D721Med (cell line): ENCODE measurements around the gene TNS4.

ENCODE experiments used
- DNase-seq: peaks from one replicate; pipeline ENCODE4 v3.0.0; 2011; ENCODE audit warnings: low spot score; ENCODE audit not compliant: insufficient read length
- FAIRE-seq: peaks from 2 replicates; lab custom pipeline; 2011; peaks lifted over from hg19 to GRCh38; lab: Jason Lieb, UNC
- TF ChIP-seq, protein P1 (sequence below): IDR thresholded peaks from 2 replicates; pipeline ENCODE4 v1.5.1; 2012; ENCODE audit warnings: mild to moderate bottlenecking, control low read depth; ENCODE audit not compliant: insufficient read depth; ENCODE audit errors: missing control alignments

The TNS4 gene

DNA sequence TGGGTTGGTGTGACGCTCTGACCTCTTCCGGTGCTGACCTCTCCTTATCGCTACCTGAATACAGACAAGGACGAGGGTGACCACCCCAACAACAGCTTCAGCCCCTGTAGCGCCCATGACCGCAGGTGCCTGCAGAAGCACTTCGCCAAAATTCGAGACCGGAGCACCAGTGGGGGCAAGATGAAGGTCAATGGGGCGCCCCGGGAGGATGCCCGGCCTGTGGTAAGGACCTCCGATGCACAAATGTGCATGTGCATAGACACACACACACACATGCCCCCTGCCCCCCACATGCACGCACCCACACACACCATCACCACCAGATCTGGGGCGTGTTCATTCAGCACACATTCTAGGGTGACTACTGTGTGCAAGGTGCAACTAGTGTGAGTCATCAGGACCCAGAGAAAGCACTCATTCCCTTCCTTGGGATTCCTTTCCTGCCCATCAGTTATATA lies 48.5 kb downstream of the TNS4 start:
- FAIRE-seq (no peak), DNase-seq (no peak)
- TF ChIP-seq, protein P1, sequence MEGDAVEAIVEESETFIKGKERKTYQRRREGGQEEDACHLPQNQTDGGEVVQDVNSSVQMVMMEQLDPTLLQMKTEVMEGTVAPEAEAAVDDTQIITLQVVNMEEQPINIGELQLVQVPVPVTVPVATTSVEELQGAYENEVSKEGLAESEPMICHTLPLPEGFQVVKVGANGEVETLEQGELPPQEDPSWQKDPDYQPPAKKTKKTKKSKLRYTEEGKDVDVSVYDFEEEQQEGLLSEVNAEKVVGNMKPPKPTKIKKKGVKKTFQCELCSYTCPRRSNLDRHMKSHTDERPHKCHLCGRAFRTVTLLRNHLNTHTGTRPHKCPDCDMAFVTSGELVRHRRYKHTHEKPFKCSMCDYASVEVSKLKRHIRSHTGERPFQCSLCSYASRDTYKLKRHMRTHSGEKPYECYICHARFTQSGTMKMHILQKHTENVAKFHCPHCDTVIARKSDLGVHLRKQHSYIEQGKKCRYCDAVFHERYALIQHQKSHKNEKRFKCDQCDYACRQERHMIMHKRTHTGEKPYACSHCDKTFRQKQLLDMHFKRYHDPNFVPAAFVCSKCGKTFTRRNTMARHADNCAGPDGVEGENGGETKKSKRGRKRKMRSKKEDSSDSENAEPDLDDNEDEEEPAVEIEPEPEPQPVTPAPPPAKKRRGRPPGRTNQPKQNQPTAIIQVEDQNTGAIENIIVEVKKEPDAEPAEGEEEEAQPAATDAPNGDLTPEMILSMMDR = no peak

DNA sequence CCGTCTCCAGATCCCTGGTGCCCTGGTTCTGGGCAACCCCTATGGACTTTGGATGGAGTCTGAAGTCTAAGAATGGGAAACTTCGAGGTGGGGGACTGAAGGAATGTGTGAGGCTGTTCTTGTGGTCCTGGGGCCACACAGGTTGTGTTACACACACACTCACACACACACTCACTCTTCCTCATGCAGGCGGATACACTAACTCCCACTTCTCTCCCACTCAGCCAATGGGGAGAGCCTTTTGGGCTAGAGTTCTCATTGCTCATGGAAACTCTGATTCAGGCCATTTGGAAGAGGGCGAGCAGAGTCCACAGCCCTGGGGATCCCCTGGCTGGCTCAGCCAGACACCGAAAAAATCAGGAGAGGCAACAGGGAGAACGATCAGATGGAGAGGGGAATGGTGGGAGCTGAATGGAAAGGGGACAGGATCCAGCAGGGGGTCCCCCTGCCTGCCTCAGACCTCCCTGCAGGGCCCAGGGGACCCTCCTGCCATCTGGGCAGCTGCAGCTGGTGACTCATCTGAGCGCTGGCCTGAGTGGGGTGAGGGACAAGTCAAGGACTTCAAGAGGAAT lies 49.1 kb downstream of the TNS4 start:
- no peak for DNase-seq
- no peak for FAIRE-seq
- TF ChIP-seq, protein P1 = no peak

DNA sequence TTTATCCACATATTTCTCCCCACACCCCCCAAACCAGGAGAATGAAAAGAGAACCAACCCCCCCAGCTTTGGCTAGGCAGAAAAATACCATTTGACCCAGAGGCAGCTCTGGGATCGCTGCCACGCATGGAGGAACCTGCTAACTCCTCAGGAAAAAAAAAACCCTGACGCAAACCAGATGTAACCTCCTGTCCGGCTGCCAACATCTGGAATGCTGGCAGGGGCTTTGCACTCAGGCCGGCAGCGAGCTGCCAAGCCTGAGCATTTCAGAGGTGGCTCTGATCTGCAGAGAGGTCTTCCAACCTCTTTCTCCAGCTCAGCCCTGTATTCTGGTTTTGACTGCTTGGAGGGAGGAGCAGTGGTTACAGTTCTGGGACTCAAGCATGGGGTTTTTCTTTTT lies 50.0 kb downstream of the TNS4 start:
- no peak for FAIRE-seq
- DNase-seq = no peak
- TF ChIP-seq, protein P1 = no peak

DNA sequence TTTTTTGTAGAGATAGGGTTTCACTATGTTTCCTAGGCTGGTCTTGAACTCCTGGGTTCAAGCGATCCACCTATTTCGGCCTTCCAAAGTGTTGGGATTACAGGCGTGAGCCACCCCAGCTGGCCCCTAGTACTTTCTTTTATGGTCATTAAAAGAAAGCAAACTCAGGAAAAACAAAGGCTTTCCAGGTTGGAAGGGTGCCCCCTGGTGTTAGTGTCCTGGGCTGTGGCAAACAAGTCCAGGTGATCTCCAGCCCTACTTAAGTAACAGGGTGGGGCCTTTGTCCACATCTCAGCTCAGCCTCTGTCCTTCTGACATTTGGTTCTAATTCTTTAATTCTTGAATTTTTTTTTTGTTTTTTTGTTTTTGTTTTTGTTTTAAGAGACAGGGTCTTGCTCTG lies 51.2 kb downstream of the TNS4 start:
- FAIRE-seq (no peak), DNase-seq (no peak)
- TF ChIP-seq, protein P1 = peak; percentile 43

DNA sequence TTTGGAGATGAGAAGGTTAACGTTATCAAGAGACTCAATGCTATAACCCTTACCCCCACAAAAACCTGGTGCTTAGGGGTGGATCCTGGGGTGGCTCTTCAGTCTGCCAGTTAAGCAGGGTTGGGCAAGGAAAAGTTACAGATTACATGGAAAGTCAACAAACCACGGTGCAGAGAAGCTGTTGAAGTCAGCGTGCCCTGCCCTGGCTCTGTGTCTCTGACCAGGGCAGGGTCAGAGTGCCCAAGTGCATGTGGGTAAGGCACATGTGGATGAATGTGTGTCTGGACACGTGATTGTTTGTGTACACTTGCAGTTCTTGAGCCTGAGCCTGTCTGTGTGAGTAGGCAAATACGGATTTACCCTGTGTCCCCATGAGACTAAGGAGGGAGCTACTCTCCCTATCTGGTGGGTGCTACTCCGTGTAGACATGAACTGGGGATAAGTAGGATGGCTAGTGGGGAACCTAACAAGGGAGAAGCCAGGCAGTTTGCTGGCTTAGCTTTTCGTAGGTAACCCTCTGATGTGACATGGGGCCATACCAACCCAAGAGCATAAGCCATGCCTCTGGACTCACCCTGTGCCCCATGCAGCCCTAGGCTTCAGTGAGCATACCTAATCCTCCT lies 52.7 kb downstream of the TNS4 start:
- FAIRE-seq = no peak
- no peak for DNase-seq
- TF ChIP-seq, protein P1 = no peak

DNA sequence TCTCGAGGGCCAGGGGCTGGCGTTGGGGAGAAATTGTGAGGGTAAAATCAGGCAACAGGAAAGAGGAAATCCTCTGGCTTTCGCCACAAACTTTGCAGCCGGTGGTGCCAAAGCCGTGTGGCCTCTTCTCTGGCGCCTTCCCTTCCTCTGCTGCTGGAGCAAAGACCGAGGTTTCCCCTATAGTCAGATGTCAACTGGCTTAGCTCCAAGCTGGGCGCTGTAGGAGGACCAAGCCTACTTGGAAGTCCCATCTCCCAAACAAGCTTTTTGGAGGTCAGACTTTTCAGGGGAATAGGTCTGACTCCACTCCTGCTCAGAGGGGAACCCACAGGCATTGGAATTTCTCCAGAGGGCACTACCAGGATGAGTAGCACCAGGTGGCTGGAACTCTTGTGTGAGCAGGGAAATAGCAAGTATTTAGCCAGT lies 53.2 kb downstream of the TNS4 start:
- FAIRE-seq = no peak
- TF ChIP-seq, protein P1 = no peak
- no peak for DNase-seq

DNA sequence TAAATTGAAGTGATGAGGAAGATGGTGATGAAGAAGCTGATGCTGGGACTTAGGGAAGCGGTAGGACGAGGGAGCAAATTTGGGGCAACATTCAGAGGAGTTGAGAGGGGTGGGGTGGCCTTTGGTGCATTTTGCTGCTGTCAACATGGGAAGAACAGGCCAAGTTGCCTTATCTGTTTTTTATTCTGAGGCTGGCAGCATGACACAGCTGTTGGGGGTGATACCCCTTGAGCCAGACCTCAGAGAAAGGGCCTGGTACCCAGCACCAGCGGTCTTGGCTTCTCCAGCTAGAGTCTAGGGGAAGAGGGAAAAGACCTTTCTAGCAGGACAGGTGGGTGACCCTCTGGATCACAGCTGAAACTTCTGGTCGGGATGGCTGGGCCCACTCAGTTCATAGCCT lies 53.6 kb downstream of the TNS4 start:
- no peak for DNase-seq
- no peak for FAIRE-seq
- TF ChIP-seq, protein P1 = no peak
